ENCODE data around the gene SAMHD1.
"Not testable (repeated sequence)": the region's sequence is repeated elsewhere in the genome, so short reads cannot be mapped to it uniquely, and the experiment has no call there.

SAMHD1 gene

DNA sequence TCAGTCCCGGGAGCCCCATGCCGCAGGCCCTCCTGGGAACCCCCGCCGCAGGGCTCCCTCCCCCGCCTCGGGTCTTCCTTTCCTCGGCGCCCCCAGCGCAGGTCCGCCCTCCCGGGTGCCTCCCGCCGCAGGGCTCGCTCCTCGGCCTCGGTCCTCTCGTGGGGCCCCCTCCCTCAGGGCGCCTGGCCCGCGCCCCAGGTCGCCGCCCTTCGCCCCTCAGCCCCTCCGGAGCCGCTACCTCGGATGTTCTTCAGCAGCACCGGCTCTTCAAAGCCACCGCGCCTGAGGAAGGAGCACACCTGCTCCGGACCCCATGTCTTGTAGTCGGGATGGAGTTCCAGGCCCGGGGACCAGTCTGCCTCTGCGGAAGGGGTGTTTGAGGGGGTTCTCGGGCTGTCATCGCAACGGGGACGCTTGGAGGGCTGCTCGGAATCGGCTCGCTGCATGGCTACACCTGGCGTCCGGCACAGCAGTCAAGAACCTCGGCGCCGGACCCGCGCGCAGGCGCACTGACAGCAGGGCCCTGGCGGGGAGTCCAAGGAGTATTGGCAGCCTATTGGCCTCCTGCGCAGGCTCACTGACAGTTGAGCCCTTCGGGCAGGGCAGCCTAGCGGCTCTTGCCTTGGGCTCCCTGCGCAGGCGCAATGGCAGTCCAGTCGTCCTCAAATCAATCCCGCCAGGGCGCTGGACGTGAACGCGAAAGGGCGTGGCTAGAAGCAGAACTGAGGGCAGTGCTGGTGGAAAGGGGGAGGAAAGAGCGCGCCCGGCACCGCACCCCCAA lies at the start of gene SAMHD1:
Gene SAMHD1, minus strand, starts transcription at position 511 of the 781 bp plus-strand sequence. Its CDS starts 65 bp downstream, at position 446.
- DNase-seq (ENCODE audit: low spot score) = peak; percentile 100
- TF ChIP-seq, protein P1, sequence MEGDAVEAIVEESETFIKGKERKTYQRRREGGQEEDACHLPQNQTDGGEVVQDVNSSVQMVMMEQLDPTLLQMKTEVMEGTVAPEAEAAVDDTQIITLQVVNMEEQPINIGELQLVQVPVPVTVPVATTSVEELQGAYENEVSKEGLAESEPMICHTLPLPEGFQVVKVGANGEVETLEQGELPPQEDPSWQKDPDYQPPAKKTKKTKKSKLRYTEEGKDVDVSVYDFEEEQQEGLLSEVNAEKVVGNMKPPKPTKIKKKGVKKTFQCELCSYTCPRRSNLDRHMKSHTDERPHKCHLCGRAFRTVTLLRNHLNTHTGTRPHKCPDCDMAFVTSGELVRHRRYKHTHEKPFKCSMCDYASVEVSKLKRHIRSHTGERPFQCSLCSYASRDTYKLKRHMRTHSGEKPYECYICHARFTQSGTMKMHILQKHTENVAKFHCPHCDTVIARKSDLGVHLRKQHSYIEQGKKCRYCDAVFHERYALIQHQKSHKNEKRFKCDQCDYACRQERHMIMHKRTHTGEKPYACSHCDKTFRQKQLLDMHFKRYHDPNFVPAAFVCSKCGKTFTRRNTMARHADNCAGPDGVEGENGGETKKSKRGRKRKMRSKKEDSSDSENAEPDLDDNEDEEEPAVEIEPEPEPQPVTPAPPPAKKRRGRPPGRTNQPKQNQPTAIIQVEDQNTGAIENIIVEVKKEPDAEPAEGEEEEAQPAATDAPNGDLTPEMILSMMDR (IDR thresholded peaks at IDR 0.05; ENCODE audit: borderline replicate concordance, control extremely low read depth, extremely low read depth, insufficient read depth, missing control alignments) = no peak
- in situ Hi-C loops (cut with MboI; ENCODE audit: low sequenced_read_pairs, unreplicated experiment) = no loop called here

DNA sequence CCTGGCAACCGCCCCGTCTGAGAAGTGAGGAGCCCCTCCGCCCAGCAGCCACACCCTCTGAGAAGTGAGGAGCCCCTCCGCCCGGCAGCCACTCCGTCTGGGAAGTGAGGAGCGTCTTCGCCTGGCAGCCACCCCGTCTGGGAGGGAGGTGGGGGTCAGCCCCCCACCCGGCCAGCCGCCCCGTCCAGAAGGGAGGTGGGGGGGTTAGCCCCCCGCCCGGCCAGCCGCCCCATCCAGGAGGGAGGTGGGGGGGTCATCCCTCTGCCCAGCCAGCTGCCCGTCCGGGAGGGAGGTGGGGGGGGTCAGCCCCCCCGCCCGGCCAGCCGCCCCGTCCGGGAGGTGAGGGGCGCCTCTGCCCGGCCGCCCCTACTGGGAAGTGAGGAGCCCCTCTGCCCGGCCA lies 48.7 kb upstream of the SAMHD1 start:
- DNase-seq (ENCODE audit: low spot score) = not testable (repeated sequence)

DNA sequence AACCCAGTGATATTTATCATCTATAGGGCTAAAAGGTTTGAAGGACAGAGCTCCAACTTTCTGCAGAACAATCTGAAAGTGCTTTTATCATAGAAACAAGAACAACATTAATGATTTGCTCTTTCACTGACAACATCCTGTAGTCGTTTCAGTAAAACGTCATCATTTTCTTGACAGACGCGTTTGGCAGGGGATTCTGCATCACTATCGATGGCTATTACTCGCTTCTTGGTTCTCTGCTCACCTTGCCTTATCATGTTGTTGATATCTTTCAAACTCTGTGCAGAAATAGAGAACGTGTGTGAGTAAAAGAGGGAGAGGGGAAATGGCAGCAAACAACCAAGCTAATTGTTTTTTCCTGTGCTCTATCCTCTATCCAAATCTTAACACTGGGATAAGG lies 47.1 kb upstream of the SAMHD1 start:
- TF ChIP-seq, protein P1 (IDR thresholded peaks at IDR 0.05; ENCODE audit: borderline replicate concordance, control extremely low read depth, extremely low read depth, insufficient read depth, missing control alignments) = no peak
- in situ Hi-C loops (cut with MboI; ENCODE audit: low sequenced_read_pairs, unreplicated experiment) = no loop called here
- no peak for DNase-seq (ENCODE audit: low spot score)

More for the DNA sequence above, 48.7 kb upstream of the SAMHD1 start:
- in situ Hi-C loops (cut with MboI; ENCODE audit: low sequenced_read_pairs, unreplicated experiment) = not testable (repeated sequence)

DNA sequence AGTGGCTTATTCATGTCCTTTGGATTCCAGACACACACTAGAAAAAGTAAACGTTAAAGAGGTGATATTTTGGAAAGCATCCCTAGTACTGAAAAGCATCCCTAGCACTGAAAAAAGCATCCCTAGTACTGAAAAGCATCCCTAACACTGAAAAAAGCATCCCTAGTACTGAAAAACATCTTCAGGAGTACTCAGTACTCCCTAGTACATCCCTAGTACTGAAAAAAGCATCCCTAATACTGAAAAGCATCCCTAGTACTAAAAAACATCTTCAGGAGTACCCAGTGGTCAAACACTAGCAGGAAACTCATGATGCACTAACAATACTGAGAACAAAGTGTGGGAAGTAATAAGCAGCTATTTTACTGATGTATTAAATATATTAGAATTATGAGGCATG lies 45.6 kb upstream of the SAMHD1 start:
- in situ Hi-C loops (cut with MboI; ENCODE audit: low sequenced_read_pairs, unreplicated experiment) = no loop called here
- TF ChIP-seq, protein P1 (IDR thresholded peaks at IDR 0.05; ENCODE audit: borderline replicate concordance, control extremely low read depth, extremely low read depth, insufficient read depth, missing control alignments) = no peak
- DNase-seq (ENCODE audit: low spot score) = no peak

DNA sequence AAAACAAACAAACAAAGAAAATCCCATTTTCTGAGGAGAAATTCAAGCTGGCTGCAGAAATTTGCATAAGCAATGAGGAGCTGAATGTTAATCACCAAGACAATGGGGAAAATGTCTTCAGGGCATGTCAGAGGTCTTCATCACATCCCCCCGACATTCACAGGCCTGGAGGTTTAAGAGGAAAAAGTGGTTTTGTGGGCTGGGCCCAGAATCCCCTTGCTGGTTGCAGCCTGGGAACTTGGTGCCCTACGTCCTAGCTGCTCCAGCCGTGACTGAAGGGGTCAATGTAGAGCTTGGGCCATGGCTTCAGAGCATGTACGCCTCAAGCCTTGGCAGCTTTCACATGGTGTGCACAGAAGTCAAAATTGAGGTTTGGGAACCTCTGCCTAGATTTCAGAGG lies 42.7 kb upstream of the SAMHD1 start:
- DNase-seq (ENCODE audit: low spot score); in situ Hi-C loops (cut with MboI; ENCODE audit: low sequenced_read_pairs, unreplicated experiment): not testable (repeated sequence)

DNA sequence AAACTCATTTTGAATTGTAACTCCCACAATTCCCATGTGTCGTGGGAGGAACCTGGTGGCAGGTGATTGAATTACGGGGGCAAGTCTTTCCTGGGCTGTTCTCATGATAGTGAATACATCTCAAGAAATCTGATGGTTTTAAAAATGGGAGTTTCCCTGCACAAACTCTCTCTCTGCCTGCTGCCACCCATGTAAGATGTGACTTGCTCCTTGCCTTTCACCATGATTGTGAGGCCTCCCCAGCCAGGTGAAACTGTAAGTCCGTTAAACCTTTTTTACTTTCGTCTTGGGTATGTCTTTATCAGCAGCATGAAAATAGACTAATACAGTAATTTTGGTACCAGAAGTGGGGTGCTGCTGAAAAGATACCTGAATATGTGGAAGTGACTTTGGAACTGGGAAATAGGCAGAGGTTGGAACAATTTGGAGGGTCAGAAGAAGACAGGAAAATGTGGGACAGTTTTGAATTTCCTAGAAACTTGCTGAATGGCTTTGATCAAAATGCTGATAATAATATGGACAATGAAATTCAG lies 41.4 kb upstream of the SAMHD1 start:
- TF ChIP-seq, protein P1 (IDR thresholded peaks at IDR 0.05; ENCODE audit: borderline replicate concordance, control extremely low read depth, extremely low read depth, insufficient read depth, missing control alignments) = no peak
- DNase-seq (ENCODE audit: low spot score) = no peak
- in situ Hi-C loops (cut with MboI; ENCODE audit: low sequenced_read_pairs, unreplicated experiment) = no loop called here

DNA sequence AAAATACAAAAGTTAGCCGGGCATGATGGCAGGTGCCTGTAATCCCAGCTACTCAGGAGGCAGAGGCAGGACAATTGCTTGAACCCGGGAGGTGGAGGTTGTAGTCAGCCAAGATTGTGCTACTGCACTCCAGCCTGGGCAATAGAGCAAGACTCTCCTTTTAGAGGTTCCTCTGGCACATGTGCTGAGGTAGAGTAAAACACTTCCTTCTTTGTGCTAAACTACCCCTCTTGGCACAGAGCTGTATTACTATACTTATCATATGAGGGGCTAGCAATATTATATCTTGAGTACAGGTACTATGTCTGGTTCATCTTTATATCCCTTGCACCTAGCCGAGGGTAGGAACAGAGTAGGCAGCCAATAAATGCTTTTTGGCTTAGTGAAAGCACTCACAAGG lies 40.2 kb upstream of the SAMHD1 start:
- in situ Hi-C loops (cut with MboI; ENCODE audit: low sequenced_read_pairs, unreplicated experiment) = no loop called here
- TF ChIP-seq, protein P1 (IDR thresholded peaks at IDR 0.05; ENCODE audit: borderline replicate concordance, control extremely low read depth, extremely low read depth, insufficient read depth, missing control alignments) = no peak
- DNase-seq (ENCODE audit: low spot score) = no peak

All from GM13976 (cell line).